C4-2B (cell line): ENCODE data around the gene ASF1A.

ENCODE experiments used
- H3K27ac ChIP-seq: fragments of 450-650 bp; 2 replicates; pipeline ENCODE4 v1.5.1; 2017
- ZFX ChIP-seq: fragments of 450-650 bp; IDR thresholded peaks from 2 replicates; pipeline ENCODE4 v1.6.1; 2017
- TF ChIP-seq, protein P1 (sequence below): fragments of 450-650 bp; conservative IDR thresholded peaks from 2 replicates; pipeline ENCODE4 v1.5.1; 2017; ENCODE audit warnings: mild to moderate bottlenecking

ASF1A gene

DNA sequence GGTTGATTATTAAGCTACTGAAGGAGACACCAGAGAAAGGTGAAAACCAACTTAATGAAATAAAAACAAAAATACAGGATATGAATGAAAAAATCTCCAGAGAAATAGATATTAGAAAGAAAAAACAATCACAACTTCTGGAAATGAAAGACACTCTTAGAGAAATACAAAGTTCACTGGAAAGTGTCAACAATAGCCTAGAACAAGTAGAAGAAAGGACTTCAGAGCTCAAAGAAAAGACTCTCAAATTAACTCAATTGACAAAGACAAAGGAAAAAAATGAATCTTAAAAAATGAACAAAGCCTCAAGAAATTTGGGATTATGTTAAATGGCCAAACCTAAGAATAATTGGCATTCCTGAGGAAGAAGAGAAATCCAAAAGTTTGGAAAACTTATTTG lies 51.3 kb downstream of the ASF1A start:
- no peak overlapping the region for H3K27ac ChIP-seq
- TF ChIP-seq, protein P1, sequence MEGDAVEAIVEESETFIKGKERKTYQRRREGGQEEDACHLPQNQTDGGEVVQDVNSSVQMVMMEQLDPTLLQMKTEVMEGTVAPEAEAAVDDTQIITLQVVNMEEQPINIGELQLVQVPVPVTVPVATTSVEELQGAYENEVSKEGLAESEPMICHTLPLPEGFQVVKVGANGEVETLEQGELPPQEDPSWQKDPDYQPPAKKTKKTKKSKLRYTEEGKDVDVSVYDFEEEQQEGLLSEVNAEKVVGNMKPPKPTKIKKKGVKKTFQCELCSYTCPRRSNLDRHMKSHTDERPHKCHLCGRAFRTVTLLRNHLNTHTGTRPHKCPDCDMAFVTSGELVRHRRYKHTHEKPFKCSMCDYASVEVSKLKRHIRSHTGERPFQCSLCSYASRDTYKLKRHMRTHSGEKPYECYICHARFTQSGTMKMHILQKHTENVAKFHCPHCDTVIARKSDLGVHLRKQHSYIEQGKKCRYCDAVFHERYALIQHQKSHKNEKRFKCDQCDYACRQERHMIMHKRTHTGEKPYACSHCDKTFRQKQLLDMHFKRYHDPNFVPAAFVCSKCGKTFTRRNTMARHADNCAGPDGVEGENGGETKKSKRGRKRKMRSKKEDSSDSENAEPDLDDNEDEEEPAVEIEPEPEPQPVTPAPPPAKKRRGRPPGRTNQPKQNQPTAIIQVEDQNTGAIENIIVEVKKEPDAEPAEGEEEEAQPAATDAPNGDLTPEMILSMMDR, result no peak
- no peak for TF ChIP-seq ZFX

DNA sequence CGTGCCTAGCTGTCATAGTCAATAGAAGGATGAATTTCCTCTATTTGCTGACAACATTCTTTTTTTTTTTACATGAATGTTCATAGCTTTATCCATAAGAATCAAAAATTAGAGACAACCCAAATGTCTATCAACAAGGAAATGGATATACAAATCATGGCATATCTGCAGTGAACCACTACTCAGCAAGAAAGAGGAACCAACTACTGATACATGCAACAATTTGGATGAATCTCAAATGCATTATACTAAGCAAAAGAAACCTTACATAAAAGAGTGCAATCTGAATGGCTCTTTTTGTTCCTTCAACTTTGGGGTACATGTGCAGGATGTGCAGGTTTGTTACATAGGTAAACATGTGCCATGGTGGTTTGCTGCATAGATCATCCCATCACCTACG lies 58.7 kb downstream of the ASF1A start:
- no peak overlapping the region for H3K27ac ChIP-seq
- TF ChIP-seq, protein P1, result no peak
- TF ChIP-seq ZFX, result no peak

DNA sequence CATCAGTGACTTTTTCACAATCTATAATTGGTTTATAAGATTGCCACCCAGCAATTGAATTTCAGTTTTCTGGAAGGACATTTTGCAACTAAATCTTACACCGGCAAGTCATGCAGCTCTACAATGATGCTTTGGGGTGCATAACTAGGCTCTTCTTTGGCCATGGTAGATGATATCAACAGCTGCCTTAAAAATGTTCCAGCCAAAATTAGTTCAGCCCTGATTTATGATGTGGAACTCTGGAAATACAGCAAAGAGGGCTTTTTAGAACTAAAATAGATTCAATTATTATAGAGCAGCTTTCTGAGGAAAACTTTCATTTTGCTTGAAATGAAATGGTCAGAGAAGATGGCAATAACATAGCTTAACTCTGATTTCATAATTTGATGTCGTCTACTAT lies 59.4 kb downstream of the ASF1A start:
- no peak overlapping the region for H3K27ac ChIP-seq
- TF ChIP-seq, protein P1, result no peak
- no peak for TF ChIP-seq ZFX
